ENCODE data around the gene RHOU. TPM values are rescaled to one million over a fixed set of nuclear protein-coding genes. Genes with fewer than 3 reads are reported as not detected.

The RHOU gene
- total RNA-seq, 1 donor from 2014 or later = 54.4 TPM

GRCh38 chr1:228695015-228695955 is 40.0 kb upstream of the RHOU start:
- no peak for TF ChIP-seq CTCF (IDR thresholded peaks at IDR 0.05; ENCODE audit: unreplicated experiment)
- no peak overlapping the region for H3K4me3 Mint-ChIP-seq (ENCODE audit: low read depth)
- peaks cover 14% of the 10 kb centered on the region for H3K4me1 Mint-ChIP-seq (ENCODE audit: low read depth)
- no peaks in the 10 kb centered on the region for H3K27me3 Mint-ChIP-seq
- no peaks in the 10 kb centered on the region for H3K36me3 Mint-ChIP-seq (ENCODE audit: insufficient read depth)
- no peak overlapping the region for H3K27ac Mint-ChIP-seq
- DNase-seq (ENCODE audit: low spot score, unreplicated experiment) = no peak
- no peaks in the 10 kb centered on the region for H3K9me3 Mint-ChIP-seq (ENCODE audit: low read depth)

GRCh38 chr1:228697207-228698016 is 37.9 kb upstream of the RHOU start:
- TF ChIP-seq CTCF (IDR thresholded peaks at IDR 0.05; ENCODE audit: unreplicated experiment) = no peak
- no peak overlapping the region for H3K27ac Mint-ChIP-seq
- no peaks in the 10 kb centered on the region for H3K9me3 Mint-ChIP-seq (ENCODE audit: low read depth)
- H3K4me3 Mint-ChIP-seq (ENCODE audit: low read depth) = no peak overlapping the region
- DNase-seq (ENCODE audit: low spot score, unreplicated experiment) = no peak
- no peaks in the 10 kb centered on the region for H3K27me3 Mint-ChIP-seq
- H3K36me3 Mint-ChIP-seq (ENCODE audit: insufficient read depth) = no peaks in the 10 kb centered on the region
- H3K4me1 Mint-ChIP-seq (ENCODE audit: low read depth) = no peaks in the 10 kb centered on the region

- Mint-ChIP-seq H3K27ac (no peak overlapping the region), H3K4me3 (ENCODE audit: low read depth) (no peak overlapping the region), H3K9me3 (ENCODE audit: low read depth) (no peaks in the 10 kb centered on the region), H3K4me1 (ENCODE audit: low read depth) (no peaks in the 10 kb centered on the region), H3K27me3 (no peaks in the 10 kb centered on the region), H3K36me3 (ENCODE audit: insufficient read depth) (no peaks in the 10 kb centered on the region)
- TF ChIP-seq CTCF (IDR thresholded peaks at IDR 0.05; ENCODE audit: unreplicated experiment) = no peak
- no peak for DNase-seq (ENCODE audit: low spot score, unreplicated experiment)
These were observed 37.3 kb upstream of the RHOU start for GRCh38 chr1:228698017-228698329.

GRCh38 chr1:228702433-228702832 is 32.8 kb upstream of the RHOU start:
- Mint-ChIP-seq H3K27me3 (no peaks in the 10 kb centered on the region), H3K4me1 (ENCODE audit: low read depth) (no peaks in the 10 kb centered on the region), H3K9me3 (ENCODE audit: low read depth) (peaks cover 3% of the 10 kb centered on the region), H3K4me3 (ENCODE audit: low read depth) (no peak overlapping the region), H3K36me3 (ENCODE audit: insufficient read depth) (no peaks in the 10 kb centered on the region), H3K27ac (no peak overlapping the region)
- no peak for DNase-seq (ENCODE audit: low spot score, unreplicated experiment)
- no peak for TF ChIP-seq CTCF (IDR thresholded peaks at IDR 0.05; ENCODE audit: unreplicated experiment)

GRCh38 chr1:228706305-228706704 is 29.0 kb upstream of the RHOU start:
- Mint-ChIP-seq H3K9me3 (ENCODE audit: low read depth) (peaks cover 3% of the 10 kb centered on the region), H3K27me3 (peaks cover 5% of the 10 kb centered on the region), H3K27ac (no peak overlapping the region), H3K4me3 (ENCODE audit: low read depth) (no peak overlapping the region), H3K36me3 (ENCODE audit: insufficient read depth) (no peaks in the 10 kb centered on the region), H3K4me1 (ENCODE audit: low read depth) (no peaks in the 10 kb centered on the region)
- no peak for TF ChIP-seq CTCF (IDR thresholded peaks at IDR 0.05; ENCODE audit: unreplicated experiment)
- DNase-seq (ENCODE audit: low spot score, unreplicated experiment) = no peak
